K562 (cell line): ENCODE results near the gene FN3K. TPM values are rescaled to one million over a fixed set of nuclear protein-coding genes. Genes with fewer than 3 reads are reported as not detected.

Source experiments
- BACH1 ChIP-seq: fragments of 200-800 bp; sonication (Bioruptor generic); IDR thresholded peaks from 2 replicates; pipeline ENCODE4 v1.6.1; 2016; ENCODE audit warnings: missing genetic modification characterization, missing compliant biosample characterization
- BRD4 ChIP-seq: fragments of 200-600 bp; sonication (generic); IDR thresholded peaks from 2 replicates; pipeline ENCODE4 v1.6.1; 2017; ENCODE audit warnings: inconsistent platforms
- CHD4 ChIP-seq: fragments of 200-600 bp; sonication (generic); IDR thresholded peaks from 3 replicates; pipeline ENCODE4 v1.6.1; 2012; ENCODE audit warnings: low read depth, mild to moderate bottlenecking, mixed read lengths, low read length, inconsistent platforms; ENCODE audit not compliant: insufficient read depth, insufficient replicate concordance, poor library complexity, severe bottlenecking
- DACH1 ChIP-seq: fragments of 450-650 bp; IDR thresholded peaks from 2 replicates; pipeline ENCODE4 v1.6.1; 2018; ENCODE audit not compliant: partially characterized antibody
- EZH2 ChIP-seq: IDR thresholded peaks from 2 replicates; pipeline ENCODE4 v1.6.1; 2012; ENCODE audit warnings: low read depth, mild to moderate bottlenecking, inconsistent platforms, low read length, borderline replicate concordance
- GABPA ChIP-seq: fragments of 200-800 bp; sonication (Bioruptor generic); conservative IDR thresholded peaks from 2 replicates; pipeline ENCODE4 v1.6.1; 2016; ENCODE audit warnings: low read depth, missing genetic modification characterization, missing compliant biosample characterization
- HDAC3 ChIP-seq: fragments of 450-650 bp; IDR thresholded peaks from 2 replicates; pipeline ENCODE4 v1.6.1; 2018; ENCODE audit warnings: borderline replicate concordance, mild to moderate bottlenecking, moderate library complexity; ENCODE audit not compliant: partially characterized antibody
- HNRNPH1 ChIP-seq: fragments of 200-400 bp; formaldehyde crosslinking; optimal IDR thresholded peaks from 2 replicates; pipeline ENCODE3; 2017; ENCODE audit warnings: low read depth, mild to moderate bottlenecking, low read length, moderate library complexity
- IFI16 ChIP-seq: fragments of 250-450 bp; sonication (Bioruptor Pico); IDR thresholded peaks from 2 replicates; pipeline ENCODE4 v2.1.2; 2022; ENCODE audit warnings: mild to moderate bottlenecking, inconsistent platforms
- KDM5B ChIP-seq: fragments of 200-600 bp; sonication (generic); IDR thresholded peaks from 2 replicates; pipeline ENCODE4 v1.6.1; 2012; ENCODE audit warnings: low read depth, mild to moderate bottlenecking, moderate library complexity, low read length, control low read depth, inconsistent platforms; ENCODE audit not compliant: insufficient replicate concordance
- KLF16 ChIP-seq: IDR thresholded peaks from 2 replicates; pipeline ENCODE4 v1.6.1; 2016; ENCODE audit warnings: antibody characterized with exemption
- MCM2 ChIP-seq: fragments of 450-650 bp; IDR thresholded peaks from 2 replicates; pipeline ENCODE4 v1.6.1; 2017; ENCODE audit warnings: low read depth, mild to moderate bottlenecking
- POLR2H ChIP-seq: IDR thresholded peaks from 2 replicates; pipeline ENCODE4 v1.6.1; 2016; ENCODE audit warnings: missing genetic modification characterization, low read depth, mild to moderate bottlenecking, control low read depth, missing compliant biosample characterization, moderate library complexity
- POLR3A ChIP-seq: IDR thresholded peaks from 2 replicates; pipeline ENCODE4 v1.6.1; 2011; ENCODE audit warnings: borderline replicate concordance, mild to moderate bottlenecking, moderate library complexity; ENCODE audit not compliant: insufficient read length, insufficient read depth; ENCODE audit errors: extremely low read depth
- RBFOX2 ChIP-seq: fragments of 200-400 bp; formaldehyde crosslinking; IDR thresholded peaks from 2 replicates; pipeline ENCODE4 v1.6.1; 2017; ENCODE audit warnings: low read depth, mild to moderate bottlenecking, low read length, moderate library complexity
- RHOXF2B ChIP-seq: fragments of 250-450 bp; sonication (Bioruptor Pico); conservative IDR thresholded peaks from 2 replicates; pipeline ENCODE4 v1.5.1; 2021
- ZNF134 ChIP-seq: fragments of 250-450 bp; sonication (Bioruptor Pico); conservative IDR thresholded peaks from 2 replicates; pipeline ENCODE4 v1.4.0; 2020
- ZNF174 ChIP-seq: fragments of 250-450 bp; sonication (Bioruptor Pico); IDR thresholded peaks from 2 replicates; pipeline ENCODE4 v1.4.0; 2020; ENCODE audit warnings: mild to moderate bottlenecking
- ZNF253 ChIP-seq: fragments of 250-450 bp; sonication (Bioruptor Pico); conservative IDR thresholded peaks from 2 replicates; pipeline ENCODE4 v1.6.1; 2021; ENCODE audit warnings: mild to moderate bottlenecking
- ZNF316 ChIP-seq: fragments of 450-650 bp; IDR thresholded peaks from 2 replicates; pipeline ENCODE4 v1.6.1; 2016
- ZNF561 ChIP-seq: fragments of 450-650 bp; formaldehyde crosslinking; conservative IDR thresholded peaks from 2 replicates; pipeline ENCODE4 v1.4.0; 2020; ENCODE audit warnings: mild to moderate bottlenecking, moderate library complexity
- polyA plus RNA-seq, 8 experiments: library from polyadenylated mRNA; depleted of rRNA in 4 of 8; stranded (reverse) in 5 of 8; unstranded in 3 of 8; fragments of >200 nt; fragmentation: Nextera tagmentation in 2 of 8; fragmentation: Illumina TruSeq in 1 of 8; extraction: Ambion mirVana in 2 of 8; extraction: Trizol in 1 of 8; gene quantifications; 2 replicates each; pipeline versions ENCODE4 v1.2.1 to v1.2.3, GENCODE V29; 2011 to 2014; ENCODE audit warnings: inconsistent platforms in 1 of 8, missing spikeins in 1 of 8
- total RNA-seq, 7 experiments: library from RNA; depleted of rRNA in 6 of 7; stranded (reverse); fragments of >200 nt in 6 of 7; fragmentation: Illumina TruSeq in 2 of 7; extraction: Trizol in 2 of 7; gene quantifications; 2 replicates each; pipeline versions ENCODE4 v1.2.1 to v1.2.3, GENCODE V29; 2011 to 2021; ENCODE audit warnings: low replicate concordance in 1 of 7
- TF ChIP-seq, protein P1 (sequence below): sonication (generic); formaldehyde crosslinking; IDR thresholded peaks from 2 replicates; pipeline ENCODE4 v1.4.0; 2020; ENCODE audit warnings: mild to moderate bottlenecking, missing genetic modification reagents
- TF ChIP-seq, protein P2 (sequence below): fragments of 250-450 bp; sonication (Bioruptor Pico); IDR thresholded peaks from 2 replicates; pipeline ENCODE4 v1.5.0; 2022; ENCODE audit warnings: mild to moderate bottlenecking

FN3K gene
- total and polyA plus RNA-seq, 9 of the 15 experiments (the other 6 are each of a cell fraction or from before 2014, with no cell fraction given) = 0.08 to 22.7 (median 3.8) TPM

GRCh38 chr17:82737967-82738877, 2.8 kb downstream of the FN3K start (continued):
- TF ChIP-seq, protein P1, sequence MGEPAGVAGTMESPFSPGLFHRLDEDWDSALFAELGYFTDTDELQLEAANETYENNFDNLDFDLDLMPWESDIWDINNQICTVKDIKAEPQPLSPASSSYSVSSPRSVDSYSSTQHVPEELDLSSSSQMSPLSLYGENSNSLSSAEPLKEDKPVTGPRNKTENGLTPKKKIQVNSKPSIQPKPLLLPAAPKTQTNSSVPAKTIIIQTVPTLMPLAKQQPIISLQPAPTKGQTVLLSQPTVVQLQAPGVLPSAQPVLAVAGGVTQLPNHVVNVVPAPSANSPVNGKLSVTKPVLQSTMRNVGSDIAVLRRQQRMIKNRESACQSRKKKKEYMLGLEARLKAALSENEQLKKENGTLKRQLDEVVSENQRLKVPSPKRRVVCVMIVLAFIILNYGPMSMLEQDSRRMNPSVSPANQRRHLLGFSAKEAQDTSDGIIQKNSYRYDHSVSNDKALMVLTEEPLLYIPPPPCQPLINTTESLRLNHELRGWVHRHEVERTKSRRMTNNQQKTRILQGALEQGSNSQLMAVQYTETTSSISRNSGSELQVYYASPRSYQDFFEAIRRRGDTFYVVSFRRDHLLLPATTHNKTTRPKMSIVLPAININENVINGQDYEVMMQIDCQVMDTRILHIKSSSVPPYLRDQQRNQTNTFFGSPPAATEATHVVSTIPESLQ (CRISPR knock-in tag) = peak; percentile 78; the same call in 1 of the 2 replicates
- TF ChIP-seq HNRNPH1 = no peak
- no peak for TF ChIP-seq BACH1 (tag)
- no peak for TF ChIP-seq IFI16 (CRISPR knock-in tag)
- TF ChIP-seq POLR2H (tag) = no peak
- no peak for TF ChIP-seq BRD4
- peak; percentile 63 for TF ChIP-seq RBFOX2
- no peak for TF ChIP-seq ZNF174 (CRISPR knock-in tag)
- TF ChIP-seq ZNF134 (CRISPR knock-in tag) = no peak
- TF ChIP-seq ZNF253 (CRISPR knock-in tag) = no peak
- no peak for TF ChIP-seq ZNF561 (CRISPR knock-in tag)
- no peak for TF ChIP-seq GABPA (tag)
- no peak for TF ChIP-seq ZNF316
- no peak for TF ChIP-seq MCM2
- no peak for TF ChIP-seq EZH2
- no peak for TF ChIP-seq POLR3A
- no peak for TF ChIP-seq RHOXF2B (CRISPR knock-in tag)
- TF ChIP-seq CHD4 = no peak
- 0 out of 2 replicates have a peak, but pooled peaks have one; percentile 9 for TF ChIP-seq KLF16
- TF ChIP-seq DACH1 = no peak
- TF ChIP-seq, protein P2, sequence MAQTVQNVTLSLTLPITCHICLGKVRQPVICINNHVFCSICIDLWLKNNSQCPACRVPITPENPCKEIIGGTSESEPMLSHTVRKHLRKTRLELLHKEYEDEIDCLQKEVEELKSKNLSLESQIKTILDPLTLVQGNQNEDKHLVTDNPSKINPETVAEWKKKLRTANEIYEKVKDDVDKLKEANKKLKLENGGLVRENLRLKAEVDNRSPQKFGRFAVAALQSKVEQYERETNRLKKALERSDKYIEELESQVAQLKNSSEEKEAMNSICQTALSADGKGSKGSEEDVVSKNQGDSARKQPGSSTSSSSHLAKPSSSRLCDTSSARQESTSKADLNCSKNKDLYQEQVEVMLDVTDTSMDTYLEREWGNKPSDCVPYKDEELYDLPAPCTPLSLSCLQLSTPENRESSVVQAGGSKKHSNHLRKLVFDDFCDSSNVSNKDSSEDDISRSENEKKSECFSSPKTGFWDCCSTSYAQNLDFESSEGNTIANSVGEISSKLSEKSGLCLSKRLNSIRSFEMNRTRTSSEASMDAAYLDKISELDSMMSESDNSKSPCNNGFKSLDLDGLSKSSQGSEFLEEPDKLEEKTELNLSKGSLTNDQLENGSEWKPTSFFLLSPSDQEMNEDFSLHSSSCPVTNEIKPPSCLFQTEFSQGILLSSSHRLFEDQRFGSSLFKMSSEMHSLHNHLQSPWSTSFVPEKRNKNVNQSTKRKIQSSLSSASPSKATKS = no peak
- TF ChIP-seq HDAC3 = no peak
- no peak for TF ChIP-seq KDM5B
